ENCODE measurements around the gene CNOT3. TPM values are rescaled to one million over a fixed set of nuclear protein-coding genes. Genes with fewer than 3 reads are reported as not detected.

The CNOT3 gene
- total and polyA plus RNA-seq, 3 donors from 2014 or later, result 79.3 to 94.3 (median 79.9) TPM

- H3K4me1 ChIP-seq, result peaks cover 20% of the 10 kb centered on the region
- H3K4me3 ChIP-seq, result peak overlapping the region in 1 of 2 donors; percentile 76
- no peaks in the 10 kb centered on the region for H3K27me3 ChIP-seq
- peak overlapping the region; percentile 82 to 83 for H3K27ac ChIP-seq
- no peak for TF ChIP-seq CTCF (IDR thresholded peaks at IDR 0.05)
- no peak for TF ChIP-seq POLR2A (IDR thresholded peaks at IDR 0.05)
- DNase-seq, result no peak
- intact Hi-C loops (cut with DNase I; ENCODE audit: low total_unique reads), result no loop called here
- no peaks in the 10 kb centered on the region for H3K36me3 ChIP-seq (ENCODE audit: low read depth, missing control alignments)
- WGBS, 2 donors, result 17 to 22% methylated on average over 13 of the region's 13 CpGs
- H3K9me3 ChIP-seq, result no peaks in the 10 kb centered on the region
Measured at GRCh38 chr19:54160854-54161253, 23.3 kb downstream of the CNOT3 start.

- no peak overlapping the region for H3K27ac ChIP-seq
- peak; percentile 88 for DNase-seq
- peak overlapping the region; percentile 21 to 40 for H3K4me3 ChIP-seq
- H3K4me1 ChIP-seq, result peaks cover 20% of the 10 kb centered on the region
- WGBS, 2 donors, result 1 to 2% methylated on average over 21 to 35 of the region's 35 CpGs
- H3K9me3 ChIP-seq, result no peaks in the 10 kb centered on the region
- no peaks in the 10 kb centered on the region for H3K27me3 ChIP-seq
- H3K36me3 ChIP-seq (ENCODE audit: low read depth, missing control alignments), result no peaks in the 10 kb centered on the region
- no peak for TF ChIP-seq CTCF (IDR thresholded peaks at IDR 0.05)
- no peak for TF ChIP-seq POLR2A (IDR thresholded peaks at IDR 0.05)
- intact Hi-C loops (cut with DNase I; ENCODE audit: low total_unique reads), result no loop called here
Measured at GRCh38 chr19:54162241-54162805, 24.8 kb downstream of the CNOT3 start.

DNA sequence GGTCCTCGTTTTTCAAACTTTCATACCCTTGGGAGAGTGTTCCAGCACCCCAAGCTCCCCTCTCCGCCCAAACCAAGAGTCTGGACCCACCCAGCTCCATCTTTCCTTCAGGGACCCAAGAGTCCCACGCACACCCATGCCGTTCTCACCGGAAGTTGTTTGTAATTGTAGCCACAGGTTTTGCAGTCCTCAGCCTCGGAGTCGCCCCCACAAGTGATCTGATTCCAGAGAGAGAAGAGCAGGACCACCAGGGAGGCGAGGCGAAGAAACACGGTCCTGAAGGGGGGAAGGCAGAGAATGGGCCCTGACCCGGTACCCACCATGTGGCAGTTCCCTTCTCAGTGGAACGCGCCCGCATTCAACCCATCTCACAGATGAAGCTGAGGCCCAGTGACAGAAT, 25.3 kb downstream of the CNOT3 start:
- H3K4me3 ChIP-seq, result no peak overlapping the region
- intact Hi-C loops (cut with DNase I; ENCODE audit: low total_unique reads), result no loop called here
- H3K27ac ChIP-seq, result no peak overlapping the region
- no peak for DNase-seq
- H3K9me3 ChIP-seq, result no peaks in the 10 kb centered on the region
- peaks cover 20% of the 10 kb centered on the region for H3K4me1 ChIP-seq
- no peak for TF ChIP-seq POLR2A (IDR thresholded peaks at IDR 0.05)
- TF ChIP-seq CTCF (IDR thresholded peaks at IDR 0.05), result no peak
- no peaks in the 10 kb centered on the region for H3K36me3 ChIP-seq (ENCODE audit: low read depth, missing control alignments)
- H3K27me3 ChIP-seq, result no peaks in the 10 kb centered on the region
- 46 to 56% methylated on average over 14 of the region's 14 CpGs for WGBS, 2 donors

DNA sequence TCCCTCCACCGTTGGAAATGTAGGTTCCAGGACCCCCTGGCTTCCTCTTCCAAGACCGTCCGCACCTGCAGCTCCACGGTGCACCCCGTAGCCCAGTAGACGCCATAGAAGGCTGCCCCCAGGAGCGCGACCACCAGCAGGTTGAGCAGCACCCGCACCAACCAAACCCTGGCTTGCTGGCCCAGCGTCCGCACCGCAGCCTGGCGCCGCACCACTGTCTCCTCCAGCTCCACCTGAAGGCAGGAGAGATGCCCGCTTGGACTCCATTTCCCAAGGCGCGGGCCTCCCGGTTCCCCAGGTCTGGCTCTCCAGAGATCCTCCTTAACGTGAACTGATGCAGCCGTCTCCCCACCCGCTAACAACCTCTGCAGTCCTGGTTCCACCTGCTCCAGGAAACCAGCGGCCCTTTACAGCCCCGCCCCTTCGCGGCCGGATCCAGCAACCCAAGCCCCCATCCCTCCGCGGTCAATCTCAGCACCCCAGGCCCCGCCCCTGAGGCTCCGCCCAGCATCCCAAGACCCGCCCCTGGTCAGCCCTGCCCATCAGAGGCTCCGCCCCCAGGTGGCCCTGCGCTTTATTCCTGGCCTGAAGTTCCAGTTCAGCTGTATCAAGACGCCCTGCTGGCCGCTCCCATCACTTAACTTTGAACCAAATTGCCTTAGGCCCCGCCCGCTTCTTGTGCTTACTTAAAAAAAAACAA, 27.0 kb downstream of the CNOT3 start:
- no peak for TF ChIP-seq POLR2A (IDR thresholded peaks at IDR 0.05)
- no peak for TF ChIP-seq CTCF (IDR thresholded peaks at IDR 0.05)
- intact Hi-C loops (cut with DNase I; ENCODE audit: low total_unique reads), result no loop called here
- Histone ChIP-seq H3K36me3 (ENCODE audit: low read depth, missing control alignments) (no peaks in the 10 kb centered on the region), H3K9me3 (no peaks in the 10 kb centered on the region), H3K4me1 (peaks cover 10% of the 10 kb centered on the region), H3K4me3 (no peak overlapping the region), H3K27ac (no peak overlapping the region), H3K27me3 (no peaks in the 10 kb centered on the region)
- 5 to 15% methylated on average over 16 to 37 of the region's 37 CpGs for WGBS, 2 donors
- DNase-seq, result peak; percentile 65

DNA sequence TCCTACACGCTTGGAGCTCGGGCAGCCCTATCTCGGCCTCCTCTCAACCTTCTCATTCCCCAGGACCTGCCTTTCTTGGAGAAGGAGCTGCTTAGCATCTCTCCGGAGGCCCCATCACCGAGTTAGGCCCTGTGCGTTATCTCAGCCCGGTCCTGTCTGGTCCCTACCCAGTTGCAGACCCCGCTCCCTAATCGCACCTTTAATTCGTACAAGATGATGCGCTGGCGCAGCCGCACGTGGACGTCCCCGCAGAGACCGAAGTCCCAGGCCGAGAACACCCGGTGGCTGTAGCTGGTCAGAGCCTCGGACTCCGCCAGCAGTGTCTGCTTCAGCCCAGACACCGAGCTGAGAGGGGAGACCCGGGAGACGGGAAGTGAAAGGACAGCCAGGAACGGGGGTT, 27.7 kb downstream of the CNOT3 start:
- intact Hi-C loops (cut with DNase I; ENCODE audit: low total_unique reads), result no loop called here
- H3K27me3 ChIP-seq, result no peaks in the 10 kb centered on the region

More for the DNA sequence above, 27.7 kb downstream of the CNOT3 start:
- Histone ChIP-seq H3K4me3 (no peak overlapping the region), H3K27ac (no peak overlapping the region), H3K36me3 (ENCODE audit: low read depth, missing control alignments) (no peaks in the 10 kb centered on the region), H3K4me1 (peaks cover 10% of the 10 kb centered on the region), H3K9me3 (no peaks in the 10 kb centered on the region)
- no peak for DNase-seq
- WGBS, 2 donors, result 56 to 64% methylated on average over 13 to 25 of the region's 25 CpGs
- TF ChIP-seq CTCF (IDR thresholded peaks at IDR 0.05) (no peak), POLR2A (IDR thresholded peaks at IDR 0.05) (no peak)
